ENCODE measurements around the gene PANK3. TPM values are rescaled to one million over a fixed set of nuclear protein-coding genes. Genes with fewer than 3 reads are reported as not detected.
"Not testable (repeated sequence)": the region's sequence is repeated elsewhere in the genome, so short reads cannot be mapped to it uniquely, and the experiment has no call there.

The PANK3 gene
- total RNA-seq, 1 experiment from 2014 or later, result 82.6 TPM

GRCh38 chr5:168583742-168584482 is 4.7 kb upstream of the PANK3 start:
- Histone ChIP-seq H3K9me3 (ENCODE audit: control insufficient read depth, low read depth, low read length) (no peaks in the 10 kb centered on the region), H2AFZ (ENCODE audit: low read length) (no peak overlapping the region), H2BK20ac (ENCODE audit: low read depth, low read length, poor library complexity, severe bottlenecking) (no peak overlapping the region), H2BK5ac (ENCODE audit: insufficient read length, low read length) (no peak overlapping the region), H3K9ac (ENCODE audit: extremely low read depth, insufficient read length, low read length) (no peak overlapping the region), H4K8ac (replicated peaks; ENCODE audit: insufficient read length, low read depth, low read length) (no peak overlapping the region), H2BK12ac (ENCODE audit: insufficient read length, low read depth, low read length) (no peak overlapping the region), H4K20me1 (ENCODE audit: control insufficient read depth, insufficient read depth, insufficient read length) (no peaks in the 10 kb centered on the region), H3T11ph (ENCODE audit: low read length) (no peak overlapping the region), H3K4me2 (ENCODE audit: insufficient read depth, insufficient read length, low read length) (no peak overlapping the region), H3K27me3 (ENCODE audit: insufficient read depth, low read length) (no peaks in the 10 kb centered on the region), H3K23ac (ENCODE audit: insufficient read length, low read depth, low read length) (no peak overlapping the region), H3K27ac (ENCODE audit: insufficient read length, low read depth, low read length) (no peak overlapping the region), H3K79me1 (ENCODE audit: insufficient read depth, low read depth, low read length, poor library complexity, severe bottlenecking) (no peaks in the 10 kb centered on the region), H4K91ac (ENCODE audit: insufficient read length, low read depth, low read length) (no peak overlapping the region), H2BK15ac (ENCODE audit: low read depth, low read length) (no peak overlapping the region), H3K56ac (ENCODE audit: insufficient read length, low read depth, low read length) (no peak overlapping the region), H2AK5ac (ENCODE audit: insufficient read length, low read length) (no peak overlapping the region), H3K18ac (ENCODE audit: insufficient read length, low read depth, low read length) (no peak overlapping the region), H2BK120ac (ENCODE audit: low read depth, low read length, poor library complexity, severe bottlenecking) (no peak overlapping the region), H3K4ac (ENCODE audit: low read depth, low read length) (no peak overlapping the region), H4K5ac (ENCODE audit: insufficient read length, low read depth, low read length) (no peak overlapping the region), H3K4me1 (ENCODE audit: insufficient read depth, low read length) (peaks cover 4% of the 10 kb centered on the region; the same call in 1 of the 2 replicates), H3K23me2 (ENCODE audit: insufficient read length, low read depth, low read length, poor library complexity, severe bottlenecking) (peaks cover 6% of the 10 kb centered on the region), H3K79me2 (ENCODE audit: insufficient read depth, low read length) (peaks cover under 1% of the 10 kb centered on the region; the same call in 1 of the 2 replicates), H3K14ac (ENCODE audit: insufficient read depth, low read length) (no peak overlapping the region)
- DNase-seq, result no peak
- Mint-ChIP-seq H3K27me3 (ENCODE audit: low read depth) (peaks cover 13% of the 10 kb centered on the region), H3K27ac (no peak overlapping the region), H3K36me3 (ENCODE audit: insufficient read depth in 1 of 3, low read depth in 3 of 3) (no peaks in the 10 kb centered on the region; a peak in 1 of 7 replicates), H3K9me3 (no peaks in the 10 kb centered on the region), H3K4me3 (no peak overlapping the region), H3K4me1 (peaks cover 11 to 16% of the 10 kb centered on the region in 2 experiments)
- TF ChIP-seq, protein P1, sequence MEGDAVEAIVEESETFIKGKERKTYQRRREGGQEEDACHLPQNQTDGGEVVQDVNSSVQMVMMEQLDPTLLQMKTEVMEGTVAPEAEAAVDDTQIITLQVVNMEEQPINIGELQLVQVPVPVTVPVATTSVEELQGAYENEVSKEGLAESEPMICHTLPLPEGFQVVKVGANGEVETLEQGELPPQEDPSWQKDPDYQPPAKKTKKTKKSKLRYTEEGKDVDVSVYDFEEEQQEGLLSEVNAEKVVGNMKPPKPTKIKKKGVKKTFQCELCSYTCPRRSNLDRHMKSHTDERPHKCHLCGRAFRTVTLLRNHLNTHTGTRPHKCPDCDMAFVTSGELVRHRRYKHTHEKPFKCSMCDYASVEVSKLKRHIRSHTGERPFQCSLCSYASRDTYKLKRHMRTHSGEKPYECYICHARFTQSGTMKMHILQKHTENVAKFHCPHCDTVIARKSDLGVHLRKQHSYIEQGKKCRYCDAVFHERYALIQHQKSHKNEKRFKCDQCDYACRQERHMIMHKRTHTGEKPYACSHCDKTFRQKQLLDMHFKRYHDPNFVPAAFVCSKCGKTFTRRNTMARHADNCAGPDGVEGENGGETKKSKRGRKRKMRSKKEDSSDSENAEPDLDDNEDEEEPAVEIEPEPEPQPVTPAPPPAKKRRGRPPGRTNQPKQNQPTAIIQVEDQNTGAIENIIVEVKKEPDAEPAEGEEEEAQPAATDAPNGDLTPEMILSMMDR (conservative IDR thresholded peaks at IDR 0.05), result no peak
- WGBS (ENCODE audit: extremely low coverage, insufficient read length, low lambda C conversion rate), result no CpG with 5 or more reads among the region's 2 CpGs

DNA sequence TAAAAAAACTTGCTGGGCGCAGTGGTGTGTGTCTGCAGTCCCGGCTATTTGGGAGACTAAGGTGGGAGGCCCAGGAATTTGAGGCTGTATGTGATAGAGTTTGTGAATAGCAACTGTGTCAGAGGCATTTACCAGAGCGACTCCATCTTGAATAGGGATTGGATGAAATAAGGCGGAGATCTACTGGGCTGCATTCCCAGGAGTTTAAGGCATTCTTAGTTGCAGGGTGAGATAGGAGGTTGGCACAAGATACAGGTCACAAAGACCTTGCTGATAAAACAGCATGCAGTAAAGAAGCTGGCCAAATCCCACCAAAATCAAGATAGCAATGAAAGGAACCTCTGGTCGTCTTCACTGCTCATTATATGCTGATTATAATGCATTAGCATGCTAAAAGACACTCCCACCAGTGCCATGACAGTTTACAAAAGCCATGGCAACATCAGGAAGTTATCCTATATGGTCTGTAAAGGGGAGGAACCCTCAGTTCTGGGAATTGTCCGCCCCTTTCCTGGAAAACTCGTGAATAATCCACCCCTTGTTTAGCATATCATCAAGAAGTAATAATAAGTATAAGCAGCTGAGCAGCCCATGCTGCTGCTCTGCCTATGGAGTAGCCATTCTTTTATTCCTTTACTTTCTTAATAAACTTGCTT is 1.8 kb upstream of the PANK3 start:
- not testable (repeated sequence) for H3K4me3 Mint-ChIP-seq; H3K4me1 ChIP-seq (ENCODE audit: insufficient read depth, low read length); H3K4ac ChIP-seq (ENCODE audit: low read depth, low read length); H3K27me3 ChIP-seq (ENCODE audit: insufficient read depth, low read length); H3K4me2 ChIP-seq (ENCODE audit: insufficient read depth, insufficient read length, low read length); H2AK5ac ChIP-seq (ENCODE audit: insufficient read length, low read length); H3K23me2 ChIP-seq (ENCODE audit: insufficient read length, low read depth, low read length, poor library complexity, severe bottlenecking); H4K5ac ChIP-seq (ENCODE audit: insufficient read length, low read depth, low read length); H3K9me3 ChIP-seq (ENCODE audit: control insufficient read depth, low read depth, low read length); DNase-seq; H2BK5ac ChIP-seq (ENCODE audit: insufficient read length, low read length); H3K14ac ChIP-seq (ENCODE audit: insufficient read depth, low read length); H3K79me1 ChIP-seq (ENCODE audit: insufficient read depth, low read depth, low read length, poor library complexity, severe bottlenecking); H3K9ac ChIP-seq (ENCODE audit: extremely low read depth, insufficient read length, low read length); H3K27ac Mint-ChIP-seq; H3K27ac ChIP-seq (ENCODE audit: insufficient read length, low read depth, low read length); H3K9me3 Mint-ChIP-seq; H2BK12ac ChIP-seq (ENCODE audit: insufficient read length, low read depth, low read length); H2BK120ac ChIP-seq (ENCODE audit: low read depth, low read length, poor library complexity, severe bottlenecking); H3K56ac ChIP-seq (ENCODE audit: insufficient read length, low read depth, low read length); H4K8ac ChIP-seq (replicated peaks; ENCODE audit: insufficient read length, low read depth, low read length); H3K18ac ChIP-seq (ENCODE audit: insufficient read length, low read depth, low read length); H3T11ph ChIP-seq (ENCODE audit: low read length); H4K91ac ChIP-seq (ENCODE audit: insufficient read length, low read depth, low read length); H4K20me1 ChIP-seq (ENCODE audit: control insufficient read depth, insufficient read depth, insufficient read length); H3K36me3 Mint-ChIP-seq (ENCODE audit: insufficient read depth in 1 of 3, low read depth in 3 of 3); H2AFZ ChIP-seq (ENCODE audit: low read length); H3K23ac ChIP-seq (ENCODE audit: insufficient read length, low read depth, low read length); H2BK15ac ChIP-seq (ENCODE audit: low read depth, low read length); H3K27me3 Mint-ChIP-seq (ENCODE audit: low read depth)
- Histone ChIP-seq H2BK20ac (ENCODE audit: low read depth, low read length, poor library complexity, severe bottlenecking) (peak overlapping the region; percentile 60), H3K79me2 (ENCODE audit: insufficient read depth, low read length) (peaks cover 28% of the 10 kb centered on the region; the same call in 1 of the 2 replicates)
- no CpG with 5 or more reads among the region's 7 CpGs for WGBS (ENCODE audit: extremely low coverage, insufficient read length, low lambda C conversion rate)
- H3K4me1 Mint-ChIP-seq, result peaks cover 22 to 26% of the 10 kb centered on the region in 2 experiments
